Dermis blood vessel endothelial cell (primary cell): ENCODE data around the gene TMEM185B. TPM values are rescaled to one million over a fixed set of nuclear protein-coding genes. Genes with fewer than 3 reads are reported as not detected.
"Not testable (repeated sequence)": the region's sequence is repeated elsewhere in the genome, so short reads cannot be mapped to it uniquely, and the experiment has no call there.

Experiments
- DNase-seq: peaks from one replicate; pipeline ENCODE4 v3.0.0; 2010
- total RNA-seq: library from RNA; depleted of rRNA; stranded (reverse); fragments of >200 nt; gene quantifications from 2 replicates; pipeline ENCODE4 v1.2.3, GENCODE V29; 2014

The TMEM185B gene
- total RNA-seq, 1 donor from 2014 or later, result 33.7 TPM

DNA sequence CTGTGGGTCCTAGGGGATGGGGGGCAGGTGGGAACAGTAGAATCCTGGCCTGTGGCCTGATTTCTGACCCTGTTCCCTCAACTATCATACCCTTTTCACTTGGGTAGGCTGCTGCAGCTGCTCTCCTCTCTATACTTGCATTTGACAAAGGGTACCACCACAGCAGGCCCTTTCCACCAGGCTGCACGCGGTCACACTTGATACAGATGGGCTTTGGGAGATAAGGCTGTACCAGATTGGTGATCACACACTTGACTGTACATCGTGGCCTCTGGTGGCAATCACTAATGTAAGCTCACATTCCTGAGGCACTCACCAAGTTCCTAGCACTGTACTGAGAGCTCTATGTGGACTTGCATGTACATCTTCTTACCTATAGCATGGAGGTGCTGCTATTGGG, 27.9 kb upstream of the TMEM185B start:
- DNase-seq, result no peak

DNA sequence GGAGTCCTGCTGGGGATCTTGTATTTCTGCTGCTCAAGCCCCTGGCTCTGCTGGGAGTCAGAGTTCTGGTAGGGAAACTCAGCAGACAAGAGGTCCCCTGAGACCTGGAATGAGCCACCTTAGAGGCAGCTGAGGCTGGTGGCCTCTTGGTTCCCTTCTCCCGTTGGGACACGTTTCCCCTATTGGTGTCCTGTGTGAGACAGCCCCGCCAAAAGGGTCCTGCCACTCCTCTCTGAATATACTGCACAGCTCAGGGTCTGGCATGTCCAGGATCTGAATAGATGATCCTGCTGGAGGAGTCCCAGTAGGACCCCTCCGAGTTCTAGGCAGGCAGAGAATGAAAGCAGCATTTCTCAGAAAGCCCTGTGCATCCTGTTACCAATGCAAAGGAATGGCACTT, 27.4 kb upstream of the TMEM185B start:
- no peak for DNase-seq

DNA sequence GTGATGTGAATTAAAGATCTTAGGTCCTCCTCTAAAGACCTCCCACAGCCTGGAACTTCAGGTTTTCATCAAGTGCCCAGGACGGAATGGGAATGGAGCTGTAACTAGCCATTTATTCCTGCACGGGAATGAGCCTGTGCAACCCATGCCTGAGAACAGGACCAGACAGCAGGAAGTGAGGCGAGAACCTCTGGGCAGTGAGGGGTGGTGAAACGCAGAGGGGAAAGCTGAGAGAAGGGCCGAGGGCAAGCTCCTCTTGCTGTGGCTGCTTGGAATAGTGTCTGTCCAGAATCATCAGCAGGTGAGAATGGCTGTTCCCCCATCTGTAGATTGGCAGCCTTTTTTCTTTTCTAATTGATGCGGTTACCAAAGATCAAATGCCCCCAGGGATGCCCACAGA, 24.7 kb upstream of the TMEM185B start:
- DNase-seq, result no peak

DNA sequence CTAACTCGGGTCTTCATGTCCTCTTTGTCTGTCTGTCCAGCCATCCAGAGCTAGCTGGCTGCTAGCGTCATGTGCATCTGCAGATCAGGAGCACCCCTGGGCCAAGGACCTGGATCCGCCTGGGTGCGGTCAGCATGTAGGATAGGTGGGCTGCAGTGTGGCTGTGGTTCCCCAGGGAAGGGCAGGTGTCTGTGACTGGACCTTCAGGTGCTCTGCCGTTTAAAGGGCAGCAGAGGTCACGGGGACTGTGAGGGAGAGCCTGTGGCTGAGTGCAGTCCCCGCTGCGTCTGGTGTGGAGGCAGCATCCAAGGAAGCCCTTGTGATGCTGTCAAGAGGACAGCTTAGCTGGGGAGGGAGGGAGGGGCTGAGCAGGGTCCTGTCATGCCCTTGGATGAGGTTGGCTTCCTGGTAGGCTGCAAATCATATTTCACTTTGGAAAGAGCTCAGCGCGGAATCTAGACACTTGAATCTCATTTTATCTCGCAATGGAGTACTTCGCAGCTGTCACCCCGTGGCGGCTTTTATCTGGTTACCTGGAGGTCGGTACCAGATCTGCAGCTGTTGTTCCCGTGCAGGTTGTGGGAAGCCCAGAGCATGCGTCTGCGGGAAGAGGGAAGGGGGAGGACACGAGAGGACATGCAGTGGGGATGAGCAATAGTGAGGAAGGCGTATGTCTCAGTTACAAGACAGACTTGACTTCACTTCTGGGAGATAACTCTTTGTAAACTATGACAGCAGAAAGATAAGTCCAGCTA, 23.5 kb upstream of the TMEM185B start:
- DNase-seq, result no peak

DNA sequence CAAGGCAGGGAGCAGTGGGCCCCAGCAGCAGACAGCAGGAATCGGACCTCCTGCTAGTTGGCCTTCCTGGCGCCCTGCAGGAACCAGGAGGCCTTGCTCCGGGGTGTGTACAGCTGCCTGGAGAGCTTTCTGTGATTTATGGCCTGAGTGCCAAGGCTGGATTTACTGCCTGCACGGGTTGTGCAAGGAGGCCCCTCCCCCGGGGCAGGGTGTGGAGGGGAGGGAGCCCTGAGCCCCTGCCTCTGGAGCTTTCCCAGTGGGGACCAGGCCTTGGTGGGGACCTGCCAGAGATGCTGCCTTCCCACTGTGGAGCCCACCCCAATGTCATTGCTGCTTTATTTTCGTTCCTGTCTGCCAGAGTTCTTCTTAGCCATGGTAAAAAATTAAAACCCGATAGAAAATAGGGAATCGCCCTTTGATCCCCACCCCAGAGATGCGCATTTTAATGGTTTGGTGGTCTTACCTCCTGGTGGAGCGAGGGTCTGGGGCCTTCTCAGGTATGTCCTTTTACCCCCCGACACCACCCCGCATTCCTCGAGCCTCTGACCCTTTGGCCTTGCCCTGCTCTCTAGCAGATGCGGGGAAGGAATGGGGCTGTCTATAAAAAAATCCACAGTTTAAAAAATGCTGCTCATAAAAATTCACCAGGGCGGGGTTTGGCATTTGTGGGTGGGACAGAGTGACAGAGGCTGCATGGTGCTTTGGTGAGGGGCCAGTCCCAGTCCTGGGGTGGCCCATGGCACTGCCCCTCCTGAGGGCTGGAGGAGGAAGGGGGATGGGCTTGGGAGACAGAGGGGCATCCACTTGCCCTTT, 22.5 kb upstream of the TMEM185B start:
- DNase-seq, result no peak

DNA sequence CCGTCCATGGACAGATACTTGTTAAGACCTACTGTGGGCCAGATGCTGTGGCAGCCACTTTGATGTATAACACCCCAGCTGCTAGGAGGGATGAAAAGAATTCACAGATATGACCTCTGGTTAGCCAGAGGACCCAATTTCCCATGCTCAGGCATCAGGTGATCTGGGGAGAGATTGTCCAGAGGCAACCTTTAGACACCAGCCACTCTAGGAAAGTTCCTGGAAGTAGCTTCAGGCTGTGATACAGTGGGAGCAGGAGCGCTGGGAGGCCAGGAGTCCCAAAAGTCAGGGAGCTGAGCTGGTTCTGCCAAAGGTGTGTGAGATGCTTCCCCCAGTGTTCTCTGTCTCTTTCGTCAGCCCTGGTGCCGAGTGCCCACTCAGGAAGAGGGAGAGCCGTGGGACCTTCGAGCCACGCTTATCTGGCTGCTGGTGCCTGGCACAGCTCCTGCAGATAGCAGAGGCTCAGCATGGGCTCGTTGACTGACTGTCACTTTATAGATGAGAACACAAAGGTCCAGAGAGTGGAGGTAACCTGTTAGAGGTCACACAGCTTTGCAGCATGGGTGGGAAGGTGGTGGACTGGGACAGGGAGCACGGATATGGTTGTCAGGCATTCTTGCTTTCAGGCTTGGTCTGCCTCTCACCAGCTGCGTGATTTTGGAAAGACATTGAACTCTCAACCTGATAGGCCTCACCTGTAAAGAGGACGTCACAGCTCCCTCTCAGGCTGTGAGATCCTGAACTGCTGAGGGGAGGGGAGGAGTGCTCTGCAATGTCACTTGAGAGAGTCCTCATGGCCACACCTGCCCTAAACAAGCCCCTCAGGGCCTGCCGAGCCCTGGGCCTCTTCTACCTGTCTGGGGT, 21.7 kb upstream of the TMEM185B start:
- no peak for DNase-seq

DNA sequence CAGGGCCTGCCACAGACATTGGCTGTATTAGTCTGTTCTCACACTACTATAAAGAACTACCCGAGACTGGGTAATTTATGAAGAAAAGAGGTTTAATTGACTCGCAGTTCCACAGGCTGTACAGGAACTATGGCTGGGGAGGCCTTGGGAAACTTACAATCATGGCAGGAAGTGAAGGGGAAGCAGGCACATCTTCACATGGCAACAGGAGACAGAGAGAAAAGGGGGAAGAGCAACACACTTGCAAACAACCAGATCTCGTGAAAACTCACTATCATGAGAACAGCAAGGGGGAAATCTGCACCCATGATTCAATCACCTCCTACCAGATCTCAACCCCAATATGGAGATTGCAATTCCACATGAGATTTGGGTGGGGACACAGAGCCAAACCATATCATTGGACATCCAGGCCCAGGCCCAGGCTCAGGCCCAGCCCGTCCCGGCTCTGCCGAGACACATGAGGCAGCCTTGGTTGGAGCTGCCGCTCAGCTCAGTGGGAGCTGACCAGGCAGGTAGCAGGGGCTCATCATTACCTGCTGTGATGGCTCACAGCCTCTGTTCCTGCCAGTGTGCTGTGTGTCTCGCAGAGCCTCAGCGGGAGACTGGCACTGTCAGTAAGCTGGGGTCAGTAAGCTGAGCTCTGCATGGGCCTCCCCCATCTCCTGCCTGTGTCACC, 20.8 kb upstream of the TMEM185B start:
- no peak for DNase-seq

DNA sequence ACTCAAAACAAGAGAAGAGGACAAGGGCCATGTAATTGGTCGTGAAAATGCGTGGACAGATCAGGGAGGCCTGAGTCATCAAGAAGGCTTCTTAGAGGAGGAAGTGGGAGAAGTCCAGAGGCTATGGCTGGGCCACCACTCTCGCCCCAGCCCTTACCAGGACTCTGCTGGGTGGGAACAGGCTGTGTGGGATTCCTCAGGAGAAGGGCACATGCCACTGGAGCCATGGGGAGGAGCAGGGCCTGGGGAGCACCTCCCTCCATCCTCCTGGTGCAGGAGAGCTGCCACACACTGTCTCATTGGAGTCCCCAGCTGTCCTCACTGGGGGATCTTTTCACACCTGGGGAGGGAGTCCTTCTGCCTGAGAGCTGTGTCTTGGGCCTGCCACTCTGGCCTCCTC, 20.0 kb upstream of the TMEM185B start:
- DNase-seq, result peak; percentile 52

DNA sequence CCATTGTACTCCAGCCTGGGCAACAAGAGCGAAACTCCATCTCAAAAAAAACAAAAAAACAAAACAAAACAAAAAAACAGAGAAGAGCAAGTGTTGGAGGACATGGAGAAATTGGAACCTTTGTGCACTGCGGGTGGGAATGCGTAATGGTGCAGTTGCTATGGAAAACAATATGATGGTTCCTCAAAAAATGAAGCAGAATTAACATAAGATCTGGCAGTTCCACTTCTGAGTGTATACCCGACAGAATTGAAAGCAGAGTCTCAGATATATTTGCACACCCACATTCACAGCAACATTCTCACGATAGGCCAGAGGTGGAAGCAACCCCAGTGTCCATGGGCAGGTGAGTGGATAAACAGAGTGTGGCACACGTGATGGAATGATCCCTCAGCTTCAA, 18.5 kb upstream of the TMEM185B start:
- DNase-seq, result no peak

DNA sequence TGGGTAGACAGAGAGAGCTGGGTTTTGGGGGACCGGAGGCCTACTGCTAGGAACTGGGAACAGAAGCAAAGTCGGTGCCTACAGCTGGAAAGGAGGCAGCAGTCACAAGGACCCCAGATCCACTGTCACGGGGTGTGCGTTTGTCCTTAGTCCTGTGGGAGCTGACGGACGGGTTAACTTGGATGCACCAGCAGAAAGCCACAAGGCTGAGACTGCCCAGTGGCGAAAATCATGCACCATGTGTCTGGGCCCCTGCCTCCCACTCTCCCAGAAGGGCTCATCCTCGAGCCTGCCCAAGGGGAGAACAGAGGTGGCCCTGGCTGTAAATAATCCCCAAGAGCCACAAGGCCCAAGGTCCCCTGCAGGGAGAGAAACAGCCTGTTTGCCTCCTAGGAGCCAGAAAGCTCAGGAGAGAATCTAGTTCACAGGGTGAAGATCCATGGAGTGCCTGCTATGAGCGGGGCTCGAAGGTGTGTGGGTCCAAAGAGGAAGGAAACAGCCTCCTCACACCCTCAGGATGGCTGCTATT, 17.8 kb upstream of the TMEM185B start:
- DNase-seq, result no peak

DNA sequence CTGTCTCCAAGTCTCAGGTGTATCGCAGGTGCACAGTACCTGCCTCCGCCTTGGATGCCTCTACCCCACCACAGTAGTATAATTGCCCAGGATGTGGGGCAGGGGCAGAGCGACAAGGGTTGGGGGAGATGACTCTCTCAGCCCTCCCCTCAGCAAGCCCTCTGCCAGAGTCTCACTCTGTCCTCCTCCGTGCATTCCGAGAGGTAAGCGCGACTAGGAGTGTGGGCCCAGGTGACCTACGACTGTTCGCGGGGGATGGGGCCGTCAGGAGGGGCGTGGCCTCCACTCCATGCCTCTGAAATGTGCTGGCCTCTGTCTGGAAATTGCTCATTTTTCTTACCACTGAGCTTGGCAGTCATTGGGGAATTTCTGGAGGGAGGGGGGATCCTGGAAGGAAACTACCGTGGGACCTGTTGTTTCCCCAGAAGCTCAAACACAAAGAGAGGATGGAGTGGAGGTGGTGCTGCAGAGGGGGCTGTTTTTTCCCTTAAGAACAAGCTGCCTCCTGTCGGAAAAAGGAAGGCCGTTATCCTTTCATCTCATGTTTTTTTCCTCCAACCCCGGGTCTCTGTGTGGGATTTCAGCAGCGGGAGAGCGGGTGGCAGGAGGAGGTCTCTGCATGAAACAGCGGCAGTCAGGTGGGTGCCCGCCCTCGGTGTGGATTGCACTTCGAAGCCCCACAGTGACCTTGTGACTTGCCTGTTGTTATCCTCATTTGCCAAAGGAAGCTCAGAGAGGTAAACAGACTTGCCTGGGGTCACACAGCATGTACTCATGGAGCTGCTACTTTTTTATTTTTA, 16.5 kb upstream of the TMEM185B start:
- peak; percentile 99 for DNase-seq

DNA sequence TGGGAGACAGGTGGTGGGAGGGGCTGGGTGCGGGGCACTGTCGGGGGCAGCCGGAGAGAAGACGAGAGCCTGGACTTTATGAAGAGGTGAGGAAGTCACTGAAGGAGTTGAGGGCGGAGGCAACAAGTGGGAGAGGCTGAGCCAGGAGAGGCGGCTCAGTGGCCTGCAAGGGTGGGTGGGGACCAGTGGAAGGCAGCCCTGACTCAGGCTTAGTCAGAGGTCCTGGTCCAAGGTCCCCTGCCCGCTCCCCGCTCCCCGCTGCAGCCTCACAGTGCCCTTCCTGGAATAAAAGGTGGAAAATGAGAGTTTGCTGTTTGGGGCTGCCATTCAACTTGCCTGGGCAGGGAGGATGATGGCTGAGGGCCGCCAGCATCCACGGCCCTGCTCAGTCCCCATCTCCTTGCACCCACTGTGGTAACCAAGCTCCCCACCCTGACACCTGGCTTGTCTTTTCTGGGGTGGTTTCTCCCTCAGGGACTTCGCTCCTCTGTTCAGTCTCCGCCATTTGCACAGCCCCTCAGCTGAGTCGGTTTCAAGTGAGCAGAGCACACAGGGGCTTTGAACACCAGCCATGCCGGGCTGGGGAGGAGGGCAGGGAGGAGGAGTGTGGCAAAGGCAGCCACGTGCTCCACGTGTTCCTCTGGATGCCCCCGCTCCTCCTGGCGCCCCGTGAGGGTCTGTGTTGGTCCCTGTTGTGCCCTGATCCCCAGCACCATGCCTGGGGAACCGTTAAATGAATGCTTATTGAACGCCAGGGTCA, 15.7 kb upstream of the TMEM185B start:
- peak; percentile 79 for DNase-seq

DNA sequence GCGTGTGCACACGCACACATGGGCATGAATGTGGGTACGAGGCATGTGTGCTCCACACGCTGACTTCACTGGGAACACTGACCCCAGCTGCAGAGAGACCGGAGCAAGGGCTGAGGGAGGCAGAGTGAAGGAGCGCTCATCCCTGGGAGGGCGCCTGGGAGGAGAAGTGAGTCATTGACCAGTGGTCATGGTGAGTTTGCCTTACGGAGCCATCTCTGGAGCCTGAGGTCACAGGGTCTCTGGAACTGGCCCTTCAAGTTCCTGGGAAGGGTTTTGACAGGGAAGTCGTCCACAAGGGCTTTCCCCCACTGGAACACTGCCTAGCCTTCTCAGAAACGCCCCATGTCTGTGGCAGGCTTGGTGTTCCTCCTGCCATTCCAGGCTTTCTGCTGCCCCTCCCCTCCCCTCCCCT, 14.3 kb upstream of the TMEM185B start:
- DNase-seq, result peak; percentile 52

DNA sequence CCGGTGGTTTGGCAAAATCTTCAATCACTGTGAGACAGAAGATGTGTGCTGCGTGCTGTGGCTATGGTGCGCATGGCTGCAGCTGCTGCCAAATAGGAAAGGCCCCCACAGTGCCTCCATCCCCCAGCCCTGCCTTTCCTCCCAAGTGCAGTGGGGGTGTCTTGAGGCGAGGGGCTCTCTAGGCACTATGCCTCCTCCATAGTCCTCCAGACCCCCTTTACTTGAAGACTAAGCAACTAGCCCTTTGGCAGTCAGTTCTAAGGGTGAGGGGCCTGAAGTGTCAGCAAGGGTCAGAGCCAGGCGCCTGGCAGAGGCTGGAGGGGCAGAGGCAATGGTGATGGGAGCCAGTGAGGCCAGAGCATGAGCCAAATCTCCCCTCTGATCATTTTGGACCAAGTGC, 13.6 kb upstream of the TMEM185B start:
- DNase-seq, result no peak

DNA sequence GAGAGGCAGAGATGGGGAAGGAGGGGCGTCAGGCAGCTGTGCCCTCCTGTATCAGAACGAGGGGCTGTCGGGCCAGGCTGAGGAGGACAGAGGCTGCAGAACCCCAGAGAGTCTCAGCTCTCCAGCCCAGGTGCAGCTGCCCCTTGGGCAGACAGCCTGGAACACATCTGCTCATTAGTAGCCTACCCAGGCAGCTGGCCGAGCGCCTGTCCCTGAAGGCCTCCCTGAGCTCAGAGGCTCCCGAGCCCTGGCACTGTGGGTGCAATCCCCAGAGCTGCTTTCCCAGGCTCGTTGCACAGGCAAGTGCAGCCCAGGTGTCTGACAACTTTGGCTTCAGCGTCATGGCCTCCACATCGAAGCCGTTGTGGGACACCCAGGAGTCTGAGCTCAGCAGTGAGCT, 13.1 kb upstream of the TMEM185B start:
- DNase-seq, result no peak

DNA sequence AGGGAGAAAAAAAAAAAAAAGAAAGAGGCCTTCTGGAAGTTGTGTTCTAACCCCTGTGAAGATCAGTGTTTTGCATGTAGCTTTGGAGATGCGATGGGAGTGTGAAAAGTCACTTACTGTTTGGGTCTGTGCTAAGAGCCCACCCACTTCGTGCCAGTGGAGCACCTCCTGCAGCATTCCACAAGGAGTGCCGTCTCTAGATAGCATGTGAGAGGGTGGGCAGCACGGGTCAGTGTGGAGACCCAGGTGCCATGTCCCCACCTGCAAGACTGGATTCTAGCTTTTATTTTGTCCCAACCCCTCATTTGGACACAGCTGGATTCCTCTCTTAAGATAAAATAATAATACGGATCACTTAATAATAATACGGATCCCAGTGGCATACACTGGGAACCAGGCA, 12.5 kb upstream of the TMEM185B start:
- no peak for DNase-seq

DNA sequence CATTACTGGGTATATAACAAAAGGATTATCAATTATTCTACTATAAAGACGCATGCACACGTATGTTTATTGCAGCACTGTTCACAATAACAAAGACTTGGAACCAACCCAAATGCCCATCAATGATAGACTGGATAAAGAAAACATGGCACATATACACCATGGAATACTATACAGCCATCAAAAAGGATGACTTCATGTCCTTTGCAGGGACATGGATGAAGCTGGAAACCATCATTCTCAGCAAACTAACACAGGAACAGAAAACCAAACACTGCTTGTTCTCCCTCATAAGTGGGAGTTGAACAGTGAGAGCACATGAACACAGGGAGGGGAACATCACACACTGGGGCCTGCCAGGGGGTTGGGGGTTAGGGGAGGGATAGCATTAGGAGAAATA, 12.0 kb upstream of the TMEM185B start:
- DNase-seq, result not testable (repeated sequence)

DNA sequence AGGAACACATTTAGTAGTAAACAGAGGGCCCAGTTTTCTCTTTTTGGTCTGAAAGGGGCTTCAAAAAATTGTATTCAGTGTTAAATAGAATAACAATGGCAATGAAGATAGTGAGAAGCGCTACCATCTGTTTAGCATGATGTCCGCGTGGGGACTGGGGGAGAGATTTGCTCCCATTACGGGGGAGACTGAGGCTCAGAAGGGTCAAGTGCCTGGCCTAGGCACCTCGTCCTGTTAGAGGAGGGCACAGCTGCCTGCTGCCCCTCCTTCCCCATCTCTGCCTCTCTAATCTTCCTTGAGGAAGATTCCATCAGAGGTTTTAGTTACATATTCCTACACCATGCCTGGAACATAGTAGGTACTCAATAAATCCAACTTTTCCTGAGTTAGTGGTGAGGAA, 10.1 kb upstream of the TMEM185B start:
- DNase-seq, result no peak

DNA sequence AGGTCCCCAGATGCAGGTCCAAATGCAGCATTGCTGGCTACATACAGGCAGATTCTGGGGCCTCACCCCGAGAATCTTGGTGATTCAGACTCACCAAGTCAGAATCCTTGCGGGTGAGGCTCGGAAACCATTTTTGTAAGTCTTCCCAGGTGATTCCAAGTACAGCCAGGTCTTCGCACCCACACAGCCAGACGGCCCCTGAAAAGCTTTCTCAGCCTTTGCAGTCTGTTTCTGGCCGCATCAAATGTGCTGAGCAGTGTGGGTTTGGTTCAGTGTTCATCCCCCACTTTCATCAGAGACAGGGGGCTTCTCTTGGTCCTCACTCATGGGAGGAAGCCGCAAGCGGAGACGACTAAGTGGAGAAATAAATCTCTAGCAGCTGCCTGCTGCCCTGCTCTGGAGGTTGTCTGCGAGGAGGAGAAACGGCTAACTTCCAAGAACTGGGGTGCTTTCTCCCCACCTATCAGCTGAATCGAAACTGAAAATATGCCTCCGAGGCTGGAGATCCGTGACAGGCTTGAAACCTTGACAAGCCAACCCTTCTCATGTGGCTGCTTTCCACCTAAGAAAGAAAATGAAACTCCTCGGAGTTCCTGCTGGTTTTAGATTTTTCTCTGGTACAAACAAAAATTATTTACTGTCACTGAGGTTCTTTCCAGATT, 8.9 kb upstream of the TMEM185B start:
- DNase-seq, result no peak

DNA sequence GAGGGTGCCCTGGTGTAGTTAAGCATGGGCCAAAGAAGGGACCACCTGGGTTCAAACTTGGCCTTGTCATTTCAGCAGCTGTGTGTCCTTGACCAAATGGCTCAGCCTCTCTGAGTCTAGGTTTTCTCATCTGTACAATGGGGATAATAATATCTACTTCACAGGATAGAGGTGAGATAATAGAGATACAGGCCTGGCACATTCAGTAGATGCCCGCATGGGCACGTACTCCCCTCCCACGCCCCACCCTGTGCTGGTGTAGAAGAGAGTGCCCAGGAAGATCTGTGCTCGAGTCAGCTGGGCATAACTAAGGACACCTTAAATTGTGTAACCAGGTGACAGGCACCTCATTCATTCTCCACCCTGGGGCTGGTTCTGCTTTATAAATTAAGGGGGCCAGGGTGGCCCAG, 8.4 kb upstream of the TMEM185B start:
- no peak for DNase-seq
